ENCODE measurements around the gene HMGB4. TPM values are rescaled to one million over a fixed set of nuclear protein-coding genes. Genes with fewer than 3 reads are reported as not detected.

HMGB4 gene
- polyA plus RNA-seq, 1 of the 3 experiments (the other 2 are of a cell fraction) = not detected

DNA sequence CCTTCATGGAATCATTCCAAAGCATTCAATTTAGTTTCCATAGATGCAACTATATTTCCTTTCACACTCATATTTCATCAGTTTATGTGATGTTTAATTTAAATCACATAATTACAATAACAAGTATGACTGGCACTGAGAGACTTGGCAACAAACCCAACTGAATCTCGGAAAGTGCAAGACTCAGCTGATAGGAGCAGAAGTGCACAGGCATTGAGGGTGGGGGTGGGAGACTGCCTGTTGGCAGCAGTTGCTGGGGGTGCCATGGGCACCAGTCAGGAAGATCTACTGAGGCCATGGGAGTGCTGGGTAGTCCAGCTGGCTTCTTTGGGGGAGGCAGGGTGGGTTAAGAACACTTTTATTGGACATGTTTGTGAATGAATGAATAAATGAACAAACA is 10.4 kb upstream of the HMGB4 start (continued):
- TF ChIP-seq CHD2 (IDR thresholded peaks at IDR 0.05; ENCODE audit: low read length, partially characterized antibody) = no peak

DNA sequence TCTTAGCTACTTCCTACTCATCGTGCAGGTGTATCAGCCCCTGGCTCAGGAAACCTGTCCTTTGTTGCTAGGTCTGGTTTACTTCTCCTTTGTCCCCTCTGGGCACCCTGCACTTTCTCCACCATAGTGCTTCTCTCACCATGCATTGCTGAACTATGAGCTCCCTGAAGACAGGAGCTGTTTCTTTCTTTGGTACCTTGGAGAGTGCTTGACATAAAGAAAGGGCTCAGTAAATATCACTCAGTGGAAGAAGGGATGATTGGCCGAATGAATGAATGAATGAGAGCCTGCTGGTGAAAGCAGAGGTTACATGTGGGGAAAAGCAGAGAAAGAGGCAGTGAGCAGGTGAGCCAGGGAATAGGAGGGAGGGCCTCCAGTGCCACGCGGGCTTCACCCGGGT is 9.8 kb upstream of the HMGB4 start:
- H3K4me1 ChIP-seq (ENCODE audit: control insufficient read depth in 1 of 2, insufficient read depth in 2 of 2, low read depth in 1 of 2, low read length in 1 of 2) = peaks cover 0 to 8% of the 10 kb centered on the region in 2 experiments; a peak in 2 of 4 replicates
- no peak overlapping the region for H3K9ac ChIP-seq
- H3K4me3 ChIP-seq (ENCODE audit: low read depth in 2 of 2, low read length in 1 of 2) = no peak overlapping the region
- no peak overlapping the region for H3K27ac ChIP-seq (ENCODE audit: low read depth in 2 of 2, low read length in 1 of 2)
- no peak overlapping the region for H3K4me2 ChIP-seq
- CTCF ChIA-PET = interaction anchor here (0.8 to 1.9 kb wide), 6 partner anchors 17 to 309 kb away, joined by 3 to 7 read pairs (median 4); no protein-coding TSS in a partner anchor
- no peaks in the 10 kb centered on the region for H3F3A ChIP-seq (replicated peaks; ENCODE audit: insufficient read depth)
- POLR2A ChIA-PET = no interaction called here
- H3K9me2 ChIP-seq = no peaks in the 10 kb centered on the region
- no peaks in the 10 kb centered on the region for H3K9me3 ChIP-seq
- DNase-seq = no peak
- no peaks in the 10 kb centered on the region for H3K79me2 ChIP-seq (ENCODE audit: insufficient read depth)
- no peak for TF ChIP-seq GATA2 (CRISPR knock-in tag; IDR thresholded peaks at IDR 0.05)
- TF ChIP-seq MEF2A (IDR thresholded peaks at IDR 0.05; ENCODE audit: borderline replicate concordance, low read depth) = no peak
- no peak for TF ChIP-seq JUND (IDR thresholded peaks at IDR 0.05)
- TF ChIP-seq EZH2phosphoT487 (IDR thresholded peaks at IDR 0.05; ENCODE audit: borderline replicate concordance, low read depth) = no peak
- no peak for TF ChIP-seq RXRA (IDR thresholded peaks at IDR 0.05; ENCODE audit: borderline replicate concordance, low read depth)
- no peak for TF ChIP-seq MXI1 (IDR thresholded peaks at IDR 0.05; ENCODE audit: low read depth, low read length)
- TF ChIP-seq, protein P1, sequence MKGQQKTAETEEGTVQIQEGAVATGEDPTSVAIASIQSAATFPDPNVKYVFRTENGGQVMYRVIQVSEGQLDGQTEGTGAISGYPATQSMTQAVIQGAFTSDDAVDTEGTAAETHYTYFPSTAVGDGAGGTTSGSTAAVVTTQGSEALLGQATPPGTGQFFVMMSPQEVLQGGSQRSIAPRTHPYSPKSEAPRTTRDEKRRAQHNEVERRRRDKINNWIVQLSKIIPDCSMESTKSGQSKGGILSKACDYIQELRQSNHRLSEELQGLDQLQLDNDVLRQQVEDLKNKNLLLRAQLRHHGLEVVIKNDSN (IDR thresholded peaks at IDR 0.05; ENCODE audit: borderline replicate concordance, low read depth) = no peak
- TF ChIP-seq, protein P2, sequence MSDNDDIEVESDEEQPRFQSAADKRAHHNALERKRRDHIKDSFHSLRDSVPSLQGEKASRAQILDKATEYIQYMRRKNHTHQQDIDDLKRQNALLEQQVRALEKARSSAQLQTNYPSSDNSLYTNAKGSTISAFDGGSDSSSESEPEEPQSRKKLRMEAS (IDR thresholded peaks at IDR 0.05; ENCODE audit: low read depth) = no peak
- TF ChIP-seq, protein P3, sequence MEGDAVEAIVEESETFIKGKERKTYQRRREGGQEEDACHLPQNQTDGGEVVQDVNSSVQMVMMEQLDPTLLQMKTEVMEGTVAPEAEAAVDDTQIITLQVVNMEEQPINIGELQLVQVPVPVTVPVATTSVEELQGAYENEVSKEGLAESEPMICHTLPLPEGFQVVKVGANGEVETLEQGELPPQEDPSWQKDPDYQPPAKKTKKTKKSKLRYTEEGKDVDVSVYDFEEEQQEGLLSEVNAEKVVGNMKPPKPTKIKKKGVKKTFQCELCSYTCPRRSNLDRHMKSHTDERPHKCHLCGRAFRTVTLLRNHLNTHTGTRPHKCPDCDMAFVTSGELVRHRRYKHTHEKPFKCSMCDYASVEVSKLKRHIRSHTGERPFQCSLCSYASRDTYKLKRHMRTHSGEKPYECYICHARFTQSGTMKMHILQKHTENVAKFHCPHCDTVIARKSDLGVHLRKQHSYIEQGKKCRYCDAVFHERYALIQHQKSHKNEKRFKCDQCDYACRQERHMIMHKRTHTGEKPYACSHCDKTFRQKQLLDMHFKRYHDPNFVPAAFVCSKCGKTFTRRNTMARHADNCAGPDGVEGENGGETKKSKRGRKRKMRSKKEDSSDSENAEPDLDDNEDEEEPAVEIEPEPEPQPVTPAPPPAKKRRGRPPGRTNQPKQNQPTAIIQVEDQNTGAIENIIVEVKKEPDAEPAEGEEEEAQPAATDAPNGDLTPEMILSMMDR (IDR thresholded peaks at IDR 0.05) = no peak
- TF ChIP-seq, protein P4, sequence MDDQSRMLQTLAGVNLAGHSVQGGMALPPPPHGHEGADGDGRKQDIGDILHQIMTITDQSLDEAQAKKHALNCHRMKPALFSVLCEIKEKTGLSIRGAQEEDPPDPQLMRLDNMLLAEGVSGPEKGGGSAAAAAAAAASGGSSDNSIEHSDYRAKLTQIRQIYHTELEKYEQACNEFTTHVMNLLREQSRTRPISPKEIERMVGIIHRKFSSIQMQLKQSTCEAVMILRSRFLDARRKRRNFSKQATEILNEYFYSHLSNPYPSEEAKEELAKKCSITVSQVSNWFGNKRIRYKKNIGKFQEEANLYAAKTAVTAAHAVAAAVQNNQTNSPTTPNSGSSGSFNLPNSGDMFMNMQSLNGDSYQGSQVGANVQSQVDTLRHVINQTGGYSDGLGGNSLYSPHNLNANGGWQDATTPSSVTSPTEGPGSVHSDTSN (IDR thresholded peaks at IDR 0.05) = no peak
- TF ChIP-seq, protein P5, sequence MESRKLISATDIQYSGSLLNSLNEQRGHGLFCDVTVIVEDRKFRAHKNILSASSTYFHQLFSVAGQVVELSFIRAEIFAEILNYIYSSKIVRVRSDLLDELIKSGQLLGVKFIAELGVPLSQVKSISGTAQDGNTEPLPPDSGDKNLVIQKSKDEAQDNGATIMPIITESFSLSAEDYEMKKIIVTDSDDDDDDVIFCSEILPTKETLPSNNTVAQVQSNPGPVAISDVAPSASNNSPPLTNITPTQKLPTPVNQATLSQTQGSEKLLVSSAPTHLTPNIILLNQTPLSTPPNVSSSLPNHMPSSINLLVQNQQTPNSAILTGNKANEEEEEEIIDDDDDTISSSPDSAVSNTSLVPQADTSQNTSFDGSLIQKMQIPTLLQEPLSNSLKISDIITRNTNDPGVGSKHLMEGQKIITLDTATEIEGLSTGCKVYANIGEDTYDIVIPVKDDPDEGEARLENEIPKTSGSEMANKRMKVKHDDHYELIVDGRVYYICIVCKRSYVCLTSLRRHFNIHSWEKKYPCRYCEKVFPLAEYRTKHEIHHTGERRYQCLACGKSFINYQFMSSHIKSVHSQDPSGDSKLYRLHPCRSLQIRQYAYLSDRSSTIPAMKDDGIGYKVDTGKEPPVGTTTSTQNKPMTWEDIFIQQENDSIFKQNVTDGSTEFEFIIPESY (IDR thresholded peaks at IDR 0.05; ENCODE audit: borderline replicate concordance, low read depth) = no peak
- TF ChIP-seq RCOR1 (IDR thresholded peaks at IDR 0.05; ENCODE audit: low read length) = no peak
- TF ChIP-seq FOXM1 (IDR thresholded peaks at IDR 0.05; ENCODE audit: low read depth) = no peak
- TF ChIP-seq, protein P6, sequence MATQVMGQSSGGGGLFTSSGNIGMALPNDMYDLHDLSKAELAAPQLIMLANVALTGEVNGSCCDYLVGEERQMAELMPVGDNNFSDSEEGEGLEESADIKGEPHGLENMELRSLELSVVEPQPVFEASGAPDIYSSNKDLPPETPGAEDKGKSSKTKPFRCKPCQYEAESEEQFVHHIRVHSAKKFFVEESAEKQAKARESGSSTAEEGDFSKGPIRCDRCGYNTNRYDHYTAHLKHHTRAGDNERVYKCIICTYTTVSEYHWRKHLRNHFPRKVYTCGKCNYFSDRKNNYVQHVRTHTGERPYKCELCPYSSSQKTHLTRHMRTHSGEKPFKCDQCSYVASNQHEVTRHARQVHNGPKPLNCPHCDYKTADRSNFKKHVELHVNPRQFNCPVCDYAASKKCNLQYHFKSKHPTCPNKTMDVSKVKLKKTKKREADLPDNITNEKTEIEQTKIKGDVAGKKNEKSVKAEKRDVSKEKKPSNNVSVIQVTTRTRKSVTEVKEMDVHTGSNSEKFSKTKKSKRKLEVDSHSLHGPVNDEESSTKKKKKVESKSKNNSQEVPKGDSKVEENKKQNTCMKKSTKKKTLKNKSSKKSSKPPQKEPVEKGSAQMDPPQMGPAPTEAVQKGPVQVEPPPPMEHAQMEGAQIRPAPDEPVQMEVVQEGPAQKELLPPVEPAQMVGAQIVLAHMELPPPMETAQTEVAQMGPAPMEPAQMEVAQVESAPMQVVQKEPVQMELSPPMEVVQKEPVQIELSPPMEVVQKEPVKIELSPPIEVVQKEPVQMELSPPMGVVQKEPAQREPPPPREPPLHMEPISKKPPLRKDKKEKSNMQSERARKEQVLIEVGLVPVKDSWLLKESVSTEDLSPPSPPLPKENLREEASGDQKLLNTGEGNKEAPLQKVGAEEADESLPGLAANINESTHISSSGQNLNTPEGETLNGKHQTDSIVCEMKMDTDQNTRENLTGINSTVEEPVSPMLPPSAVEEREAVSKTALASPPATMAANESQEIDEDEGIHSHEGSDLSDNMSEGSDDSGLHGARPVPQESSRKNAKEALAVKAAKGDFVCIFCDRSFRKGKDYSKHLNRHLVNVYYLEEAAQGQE (IDR thresholded peaks at IDR 0.05; ENCODE audit: low read depth, low read length) = no peak
- TF ChIP-seq CHD2 (IDR thresholded peaks at IDR 0.05; ENCODE audit: low read length, partially characterized antibody) = no peak
- no peak for TF ChIP-seq TEAD4 (IDR thresholded peaks at IDR 0.05; ENCODE audit: borderline replicate concordance, insufficient read depth)
- no peak for TF ChIP-seq SIN3A (IDR thresholded peaks at IDR 0.05; ENCODE audit: borderline replicate concordance, low read depth, low read length)
- no peaks in the 10 kb centered on the region for H3K36me3 ChIP-seq (replicated peaks in 1 of 2; ENCODE audit: control insufficient read depth in 1 of 2, insufficient read depth in 2 of 2, low read length in 1 of 2)
- WGBS (ENCODE audit: low lambda C conversion rate) = 36% methylated on average over 5 of the region's 5 CpGs
- no peaks in the 10 kb centered on the region for H4K20me1 ChIP-seq (ENCODE audit: insufficient read depth)
- H3K27me3 ChIP-seq (ENCODE audit: insufficient read depth) = no peaks in the 10 kb centered on the region
- H2AFZ ChIP-seq (ENCODE audit: low read depth) = no peak overlapping the region

Data from SK-N-SH (cell line).